ENCODE measurements around the gene CCDC17. TPM values are rescaled to one million over a fixed set of nuclear protein-coding genes. Genes with fewer than 3 reads are reported as not detected.
A peak's percentile ranks its signal among the peaks of the same experiment; 100 is the strongest.

The CCDC17 gene
- not detected for total RNA-seq

DNA sequence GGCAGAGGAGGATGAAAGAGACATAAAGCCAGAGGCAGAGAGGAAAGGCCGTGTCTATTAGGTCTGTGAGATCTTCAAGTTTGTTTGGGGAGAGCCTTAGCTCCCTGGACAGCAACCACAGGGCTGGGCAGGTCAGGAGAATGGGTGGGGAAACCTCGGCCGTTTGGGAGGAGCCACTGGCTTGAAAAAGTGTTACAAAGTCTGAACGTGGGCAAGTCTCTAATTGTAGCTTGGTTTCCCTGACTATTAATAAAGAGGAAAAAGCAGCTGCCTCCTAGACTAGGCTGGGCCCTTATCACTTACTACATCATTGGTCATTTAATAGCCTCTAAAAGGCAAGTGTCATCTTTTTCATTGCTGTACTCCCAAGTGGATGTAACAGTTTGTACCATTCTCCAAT lies at the start of gene CCDC17:
CCDC17 (minus strand) TSS at position 83 of the 400 bp plus-strand sequence. CDS start 145 bp downstream, outside the sequence.
- DNase-seq, result no peak

- DNase-seq, result no peak
These were observed 46.2 kb upstream of the CCDC17 start for GRCh38 chr1:45669859-45670655.

- no peak for DNase-seq
These were observed 45.5 kb upstream of the CCDC17 start for GRCh38 chr1:45669379-45669778.

DNA sequence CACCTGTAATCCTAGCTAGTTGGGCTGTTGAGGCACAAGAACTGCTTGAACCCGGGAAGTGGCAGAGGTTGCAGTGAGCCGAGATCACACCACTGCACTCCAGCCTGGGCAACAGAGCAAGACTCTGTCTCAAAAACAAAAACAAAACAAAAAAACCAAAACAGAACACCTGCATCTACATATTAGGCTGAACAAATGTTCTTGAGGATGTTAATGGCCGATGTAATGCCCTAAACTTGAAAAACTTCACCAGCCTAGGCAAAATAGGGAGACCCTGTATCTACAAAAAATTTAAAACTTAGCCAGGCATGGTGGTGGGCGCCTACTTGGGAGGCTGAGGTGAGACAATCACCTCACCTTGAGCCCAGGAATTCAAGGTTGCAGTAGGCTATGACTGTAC lies 44.7 kb upstream of the CCDC17 start:
- DNase-seq, result no peak

DNA sequence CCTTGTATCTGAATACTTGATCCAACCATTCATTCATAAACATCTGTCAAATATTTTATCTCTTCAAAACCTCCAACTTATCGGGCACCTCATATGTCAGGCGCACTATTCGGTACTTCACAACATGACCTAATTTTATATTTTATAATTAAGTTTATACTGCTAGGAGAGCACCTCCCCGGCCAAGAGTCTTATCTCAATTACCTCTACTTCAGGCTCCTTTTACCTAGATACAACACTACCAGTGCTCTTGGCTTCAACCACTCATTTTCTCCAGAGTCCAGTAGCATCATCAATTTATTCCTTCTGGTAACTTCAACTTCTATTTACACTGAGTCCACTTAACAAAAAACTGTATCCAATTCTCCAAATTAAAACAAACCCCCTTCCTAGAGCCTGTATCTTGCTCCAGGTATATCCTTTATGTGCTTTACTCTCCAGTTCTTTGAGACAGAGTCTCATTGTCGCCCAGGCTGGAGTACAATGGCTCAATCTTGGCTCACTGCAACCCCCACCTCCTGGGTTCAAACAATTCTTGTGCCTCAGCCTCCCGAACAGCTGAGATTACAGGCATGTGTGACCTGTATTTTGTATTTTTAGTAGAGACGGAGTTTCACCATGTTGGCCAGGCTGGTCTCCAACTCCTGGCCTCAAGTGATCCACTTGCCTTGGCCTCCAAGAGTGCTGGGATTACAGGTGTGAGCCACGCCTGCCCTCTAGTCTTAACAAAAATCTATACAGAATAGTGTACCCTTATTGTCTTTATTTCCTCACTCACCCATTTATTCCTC lies 43.7 kb upstream of the CCDC17 start:
- no peak for DNase-seq

DNA sequence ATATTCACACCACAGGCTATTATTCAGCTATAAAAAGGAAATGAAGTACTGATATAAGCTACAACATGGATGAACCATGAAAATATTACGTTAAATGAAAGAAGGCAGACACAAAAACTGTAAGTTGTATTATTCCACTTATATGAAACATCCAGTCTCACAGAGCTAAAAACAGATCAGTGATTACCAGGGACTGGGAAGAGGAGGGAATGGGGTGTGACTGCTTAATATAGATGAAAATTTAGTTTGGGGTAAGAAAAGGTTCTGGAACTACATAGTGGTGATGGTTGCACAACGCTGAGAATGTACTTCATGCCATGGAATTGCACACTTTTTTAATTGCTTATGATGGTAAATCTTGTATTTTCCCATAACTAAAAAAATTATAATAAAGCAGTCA lies 43.0 kb upstream of the CCDC17 start:
- no peak for DNase-seq

GRCh38 chr1:45660336-45660735 lies 36.5 kb upstream of the CCDC17 start:
- no peak for DNase-seq

DNA sequence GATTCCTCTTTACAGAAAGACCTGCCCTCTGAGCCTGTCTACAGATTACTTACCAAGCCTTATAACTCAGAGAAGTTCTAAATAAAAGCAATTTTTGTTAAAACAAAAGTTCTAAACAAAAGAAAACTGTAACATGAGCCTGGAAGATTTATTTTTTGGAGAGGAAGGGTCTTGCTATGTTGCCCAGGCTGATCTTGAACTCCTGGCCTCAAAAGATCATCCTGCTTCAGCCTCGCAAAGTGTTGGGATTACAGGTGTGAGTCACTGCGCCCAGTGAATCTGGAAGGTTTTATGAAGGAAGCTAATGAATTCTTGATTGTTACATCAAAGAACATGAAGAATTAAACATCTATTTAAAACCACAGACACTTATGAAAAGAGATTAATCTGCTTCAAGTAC lies 35.4 kb upstream of the CCDC17 start:
- no peak for DNase-seq

GRCh38 chr1:45658171-45658570 lies 34.3 kb upstream of the CCDC17 start:
- no peak for DNase-seq

DNA sequence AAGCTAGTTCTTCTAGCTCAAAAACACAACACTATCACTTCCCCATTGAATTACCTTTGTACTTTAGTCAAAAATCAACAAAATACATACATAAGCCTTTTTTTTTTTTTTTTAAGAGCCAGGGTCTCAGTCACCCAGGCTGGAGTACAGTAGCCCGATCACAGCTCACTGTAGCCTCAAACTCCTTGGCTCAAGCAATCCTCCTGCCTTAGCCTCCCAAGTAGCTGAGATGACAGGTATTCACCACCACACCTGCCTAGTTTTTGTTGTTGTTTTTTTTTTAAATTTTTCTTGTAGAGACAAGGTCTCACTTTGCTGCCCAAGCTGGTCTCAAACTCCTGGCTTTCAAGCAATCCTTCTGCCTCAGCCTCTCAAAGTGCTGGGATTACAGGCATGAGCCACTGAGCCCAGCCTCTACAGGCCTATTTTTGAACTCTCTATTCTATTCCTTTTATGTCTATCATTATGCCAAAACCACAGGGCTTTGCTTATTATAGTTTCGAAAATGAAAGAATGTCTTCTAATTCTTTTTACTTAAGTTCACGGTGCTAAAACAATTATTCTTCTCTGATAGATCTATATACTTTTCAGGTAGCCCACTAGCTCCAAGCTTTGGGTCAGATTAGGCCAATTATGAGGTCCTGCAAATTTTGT lies 32.8 kb upstream of the CCDC17 start:
- no peak for DNase-seq

DNA sequence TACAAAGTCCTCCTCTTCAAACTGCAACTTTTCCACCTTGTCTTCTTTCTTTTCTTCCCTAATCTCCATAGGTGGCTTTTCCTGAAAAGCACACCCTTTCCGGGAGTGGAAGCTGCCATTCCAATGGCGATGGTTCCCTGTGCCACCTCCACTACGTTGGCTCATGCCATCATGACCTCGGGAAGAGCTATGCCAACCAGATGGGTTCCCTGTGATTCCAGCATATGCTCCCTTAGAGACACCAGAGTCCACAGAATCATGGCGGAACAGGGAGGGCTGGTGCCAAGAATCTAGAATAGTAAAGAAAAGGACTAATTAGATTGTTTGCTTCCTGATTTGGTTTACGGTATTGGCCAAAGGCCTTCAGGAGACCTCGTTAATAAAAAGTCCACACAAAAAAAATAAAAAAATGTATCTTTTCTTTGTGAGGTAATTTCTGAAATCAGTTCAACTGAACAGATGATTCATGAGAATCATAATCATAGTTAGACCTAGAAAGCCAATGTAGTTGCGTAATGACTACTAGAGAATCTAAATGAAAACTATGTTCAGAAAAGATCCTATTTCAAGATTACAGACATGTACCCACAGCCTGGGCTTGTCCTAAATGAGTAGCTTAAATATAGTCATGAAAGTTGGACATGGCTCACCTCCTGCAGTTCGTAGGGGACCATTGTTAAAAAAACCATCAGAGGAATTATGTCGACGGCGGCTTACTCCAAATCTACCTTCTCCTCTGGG lies 30.9 kb upstream of the CCDC17 start:
- DNase-seq, result no peak

DNA sequence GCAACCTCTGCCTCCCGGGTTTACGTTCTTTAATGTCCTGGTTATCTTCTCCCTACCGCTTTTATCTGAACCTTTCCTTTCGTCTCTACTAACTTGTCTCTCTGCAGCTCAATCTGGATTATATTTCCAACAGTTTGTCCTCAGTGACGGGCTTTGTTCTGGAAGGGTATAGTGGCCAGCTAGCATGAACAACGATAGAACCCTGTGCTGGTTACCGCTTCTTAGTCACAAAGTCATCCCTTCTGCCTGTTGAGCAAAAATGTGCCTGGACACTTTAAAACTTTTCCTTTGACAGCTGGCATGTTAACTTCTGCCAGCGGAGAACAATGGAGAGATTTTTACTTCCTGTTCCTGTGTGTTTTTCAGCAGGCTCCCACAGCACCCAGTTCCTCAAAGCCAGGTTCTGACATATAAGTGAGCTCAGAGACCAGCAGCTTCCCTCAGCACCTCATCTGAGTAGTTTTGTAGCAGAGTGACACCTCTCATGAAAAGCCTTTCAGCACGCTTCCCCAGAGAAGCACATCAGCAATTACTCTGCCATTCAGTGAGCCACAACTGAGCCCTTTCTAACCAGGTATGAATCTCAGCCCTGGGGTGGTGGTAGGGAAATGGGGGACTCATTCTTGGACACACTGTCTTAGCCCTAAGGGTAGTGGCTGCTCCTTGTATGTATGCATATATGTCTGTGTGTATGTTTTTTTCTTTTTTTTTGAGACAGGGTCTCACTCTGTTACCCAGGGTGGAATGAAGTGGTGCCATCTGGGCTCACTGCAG lies 23.6 kb upstream of the CCDC17 start:
- no peak for DNase-seq

DNA sequence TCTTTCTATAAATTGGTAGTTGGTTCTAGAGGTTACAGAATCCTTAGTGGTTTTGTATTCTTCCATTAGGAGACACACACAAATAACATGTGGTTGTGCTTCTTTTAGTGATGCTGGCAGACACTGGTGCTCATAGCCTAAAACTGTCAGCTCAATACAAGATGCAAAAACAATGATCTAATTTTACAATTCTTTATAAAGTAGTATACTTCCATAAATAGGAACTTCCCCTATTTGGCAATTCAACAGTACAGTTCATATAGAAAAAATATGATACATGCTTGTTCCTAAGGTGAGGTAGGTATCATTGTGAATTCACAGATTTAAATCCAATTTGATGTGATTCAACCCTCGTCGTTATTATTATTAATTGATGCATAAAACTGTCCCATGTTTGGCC lies 20.8 kb upstream of the CCDC17 start:
- no peak for DNase-seq

DNA sequence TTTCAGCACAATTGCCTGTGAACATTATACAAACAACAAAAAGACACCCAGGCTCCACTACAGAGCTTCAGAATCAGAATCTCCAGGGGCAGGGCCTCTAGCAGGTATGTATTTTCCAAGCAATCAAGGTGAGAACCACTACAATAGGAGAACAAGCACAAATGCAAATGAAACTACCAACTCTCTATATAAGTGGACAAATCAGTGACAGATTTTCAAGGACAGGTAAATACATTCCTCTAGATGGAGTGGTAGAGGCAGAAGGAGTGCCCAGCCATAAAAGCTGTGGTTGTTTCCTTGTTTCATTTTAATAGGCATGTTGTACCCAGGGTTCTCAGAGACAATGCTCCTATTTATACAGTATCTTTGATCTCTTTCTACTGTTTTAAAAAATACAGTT lies 20.1 kb upstream of the CCDC17 start:
- DNase-seq, result no peak

DNA sequence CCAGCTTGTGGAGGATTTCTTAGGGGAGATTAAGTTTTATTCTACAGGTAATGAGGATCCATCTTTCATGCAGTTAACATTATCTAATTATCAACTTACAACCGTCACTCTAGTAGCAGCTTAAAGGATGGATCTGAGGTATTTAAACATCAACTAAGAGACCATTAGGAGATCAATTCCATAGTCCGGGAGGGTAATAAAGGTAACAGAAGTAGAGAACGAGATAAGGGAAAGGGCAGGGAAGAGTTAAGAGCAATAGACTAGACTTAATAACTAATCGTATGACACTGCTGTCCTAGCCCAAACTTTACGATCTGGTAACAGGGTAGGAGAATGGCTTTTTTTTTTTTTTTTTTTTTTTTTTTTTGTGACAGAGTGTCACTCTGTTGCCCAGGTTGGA lies 19.5 kb upstream of the CCDC17 start:
- no peak for DNase-seq

- no peak for DNase-seq
These were observed 16.4 kb upstream of the CCDC17 start for GRCh38 chr1:45640293-45640692.

- no peak for DNase-seq
These were observed 11.4 kb upstream of the CCDC17 start for GRCh38 chr1:45635211-45635610.

DNA sequence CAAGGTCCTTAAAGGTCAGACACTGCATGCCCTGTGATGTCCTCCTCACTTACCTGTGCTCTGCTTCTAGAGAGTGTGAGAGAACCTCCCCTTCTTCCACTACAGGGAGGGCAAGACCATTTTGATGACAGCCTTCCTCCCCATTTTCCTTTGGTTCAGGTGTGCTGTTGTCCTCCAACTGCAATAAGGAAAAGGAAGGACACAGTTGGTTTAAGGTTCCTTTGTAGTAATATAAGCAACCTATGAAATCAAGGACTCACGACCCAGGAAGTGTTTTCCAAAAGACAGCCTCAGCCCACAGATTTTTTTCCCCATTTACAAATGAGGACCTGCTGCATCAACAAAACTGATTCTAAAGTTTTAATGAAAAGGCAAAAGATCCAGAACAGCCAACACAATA lies 6.6 kb upstream of the CCDC17 start:
- DNase-seq, result no peak

- no peak for DNase-seq
These were observed 5.2 kb upstream of the CCDC17 start for GRCh38 chr1:45629035-45629434.

GRCh38 chr1:45622524-45623394 lies 1.1 kb downstream of the CCDC17 start:
- peak; percentile 25 for DNase-seq

Measured in tongue (tissue), 2 donors.